H1 (cell line): Measurements from ENCODE around the gene OR51E1. TPM values are rescaled to one million over a fixed set of nuclear protein-coding genes. Genes with fewer than 3 reads are reported as not detected.

Experiments used
- CTCF ChIA-PET: fragments of 300-600 bp; sonication (Branson Sonifier 250); formaldehyde crosslinking; loops from one replicate; lab custom pipeline; 2021; ENCODE audit not compliant: partially characterized antibody; lab: Charles Lee
- POLR2A ChIA-PET: fragments of 300-600 bp; sonication (Branson Sonifier 250); formaldehyde crosslinking; loops from one replicate; lab custom pipeline; 2021; ENCODE audit warnings: inconsistent platforms; ENCODE audit not compliant: partially characterized antibody; lab: Charles Lee
- DNase-seq, 2 experiments: peaks; one replicate each; pipeline versions ENCODE4 v3.0.0 to v3.0.0-alpha.2; 2010 to 2022; ENCODE audit warnings: low spot score in 2 of 2, low read depth in 1 of 2, mixed read lengths in 1 of 2
- FAIRE-seq: peaks from 2 replicates; lab custom pipeline; 2011; peaks lifted over from hg19 to GRCh38; lab: Jason Lieb, UNC
- H2AFZ ChIP-seq: 2 replicates; pipeline ENCODE4 v1.8.1; 2012; ENCODE audit warnings: low read length, inconsistent platforms
- H2AK5ac ChIP-seq: 2 replicates; pipeline ENCODE4 v1.6.1; 2013; ENCODE audit warnings: low read depth, low read length
- H2BK120ac ChIP-seq: replicated peaks from 2 replicates; pipeline ENCODE3; 2013; ENCODE audit warnings: low read depth, low read length, inconsistent platforms
- H2BK12ac ChIP-seq: 2 replicates; pipeline ENCODE4 v1.6.1; 2013; ENCODE audit warnings: low read depth, low read length
- H2BK15ac ChIP-seq: 2 replicates; pipeline ENCODE4 v1.6.1; 2013; ENCODE audit warnings: low read length
- H2BK20ac ChIP-seq: 2 replicates; pipeline ENCODE4 v1.6.1; 2013; ENCODE audit warnings: low read length
- H2BK5ac ChIP-seq: 2 replicates; pipeline ENCODE4 v1.6.1; 2013; ENCODE audit warnings: low read depth, low read length
- H3K14ac ChIP-seq: 2 replicates; pipeline ENCODE4 v1.6.1; 2013; ENCODE audit warnings: inconsistent platforms; ENCODE audit not compliant: insufficient read length
- H3K18ac ChIP-seq: 2 replicates; pipeline ENCODE4 v1.6.1; 2013; ENCODE audit warnings: low read length; ENCODE audit errors: extremely low read depth
- H3K23ac ChIP-seq: 2 replicates; pipeline ENCODE4 v1.6.1; 2013; ENCODE audit warnings: inconsistent platforms; ENCODE audit not compliant: insufficient read length
- H3K23me2 ChIP-seq: 2 replicates; pipeline ENCODE4 v1.6.1; 2013; ENCODE audit warnings: low read depth, low read length
- H3K27ac ChIP-seq: 2 replicates; pipeline ENCODE4 v1.6.1; 2011; ENCODE audit warnings: low read depth, low read length, inconsistent platforms
- H3K27me3 ChIP-seq, 4 experiments: replicated peaks in 1 of 4; 1 replicate in 1 of 4; 2 replicates in 3 of 4; pipeline versions ENCODE4 v1.6.1 to v1.8.1; 2011 to 2013; ENCODE audit warnings: low read length in 3 of 4, mild to moderate bottlenecking in 3 of 4, inconsistent platforms in 2 of 4, mixed read lengths in 2 of 4, moderate library complexity in 1 of 4; ENCODE audit not compliant: control insufficient read depth in 3 of 4, insufficient read depth in 3 of 4; ENCODE audit errors: extremely low read depth in 1 of 4
- H3K36me3 ChIP-seq, 4 experiments: 2 replicates each; pipeline versions ENCODE4 v1.6.1 to v1.8.1; 2011 to 2013; ENCODE audit warnings: mild to moderate bottlenecking in 4 of 4, low read length in 3 of 4, moderate library complexity in 2 of 4, control low read depth in 1 of 4, inconsistent platforms in 1 of 4; ENCODE audit not compliant: insufficient read depth in 4 of 4, control insufficient read depth in 2 of 4
- H3K4ac ChIP-seq: replicated peaks from 2 replicates; pipeline ENCODE3; 2013; ENCODE audit warnings: low read length, low read depth, mixed read lengths, inconsistent platforms; ENCODE audit not compliant: insufficient read length
- H3K4me1 ChIP-seq, 4 experiments: replicated peaks in 1 of 4; 1 replicate in 1 of 4; 2 replicates in 3 of 4; pipeline versions ENCODE4 v1.6.1 to v1.8.1; 2011 to 2013; ENCODE audit warnings: low read length in 3 of 4, inconsistent platforms in 2 of 4, mixed read lengths in 1 of 4; ENCODE audit not compliant: insufficient read depth in 4 of 4, control insufficient read depth in 3 of 4
- H3K4me2 ChIP-seq, 2 experiments: 2 replicates each; pipeline versions ENCODE4 v1.6.1 to v1.8.1; 2011 to 2013; ENCODE audit warnings: low read depth in 2 of 2, low read length in 2 of 2, control low read depth in 1 of 2, inconsistent platforms in 1 of 2, mild to moderate bottlenecking in 1 of 2; ENCODE audit not compliant: insufficient read depth in 1 of 2
- H3K4me3 ChIP-seq, 4 experiments: fragments of 200-600, 300-600 bp in 1 of 4; sonication (generic), shearing (Covaris generic), sonication (Bioruptor Twin) in 1 of 4; 2 replicates each; pipeline versions ENCODE4 v1.5.1 to v1.8.1; 2011 to 2016; ENCODE audit warnings: low read length in 4 of 4, low read depth in 3 of 4, control low read depth in 2 of 4, inconsistent platforms in 2 of 4, mild to moderate bottlenecking in 2 of 4, mixed read lengths in 1 of 4, moderate library complexity in 1 of 4; ENCODE audit not compliant: insufficient read depth in 2 of 4; ENCODE audit errors: extremely low read depth in 1 of 4
- H3K56ac ChIP-seq: replicated peaks from 2 replicates; pipeline ENCODE3; 2013; ENCODE audit warnings: low read depth, mild to moderate bottlenecking, mixed read lengths, low read length, inconsistent platforms; ENCODE audit not compliant: insufficient read length
- H3K79me1 ChIP-seq: 2 replicates; pipeline ENCODE4 v1.6.1; 2013; ENCODE audit warnings: low read depth, low read length, control low read depth
- H3K79me2 ChIP-seq, 2 experiments: 2 replicates each; pipeline versions ENCODE4 v1.6.1 to v1.8.1; 2012 to 2013; ENCODE audit warnings: low read length in 2 of 2, mild to moderate bottlenecking in 2 of 2, inconsistent platforms in 1 of 2; ENCODE audit not compliant: insufficient read depth in 2 of 2, control insufficient read depth in 1 of 2
- H3K9ac ChIP-seq, 4 experiments: replicated peaks in 1 of 4; 1 replicate in 1 of 4; 2 replicates in 3 of 4; pipeline versions ENCODE4 v1.6.1 to v1.8.1; 2011 to 2013; ENCODE audit warnings: low read depth in 3 of 4, low read length in 3 of 4, control low read depth in 2 of 4, mild to moderate bottlenecking in 2 of 4, moderate library complexity in 2 of 4, inconsistent platforms in 1 of 4; ENCODE audit errors: extremely low read depth in 1 of 4
- H3K9me3 ChIP-seq, 2 experiments: 2 replicates each; pipeline versions ENCODE4 v1.6.1 to v1.8.1; 2012 to 2013; ENCODE audit warnings: mild to moderate bottlenecking in 2 of 2, moderate library complexity in 2 of 2, control low read depth in 1 of 2, inconsistent platforms in 1 of 2, low read depth in 1 of 2, low read length in 1 of 2, mixed read lengths in 1 of 2; ENCODE audit not compliant: insufficient read depth in 2 of 2
- H4K20me1 ChIP-seq, 2 experiments: replicated peaks in 1 of 2; 2 replicates each; pipeline versions ENCODE3 to v1.8.1; 2011 to 2013; ENCODE audit warnings: inconsistent platforms in 2 of 2, low read length in 2 of 2, mild to moderate bottlenecking in 1 of 2; ENCODE audit not compliant: insufficient read depth in 2 of 2, control insufficient read depth in 1 of 2
- H4K5ac ChIP-seq: 2 replicates; pipeline ENCODE4 v1.6.1; 2013; ENCODE audit warnings: low read length, low read depth, mixed read lengths, inconsistent platforms; ENCODE audit not compliant: insufficient read length
- H4K8ac ChIP-seq: 2 replicates; pipeline ENCODE4 v1.8.0; 2013; ENCODE audit warnings: mild to moderate bottlenecking, moderate library complexity, low read length, inconsistent platforms; ENCODE audit not compliant: insufficient read depth; ENCODE audit errors: extremely low read depth
- H4K91ac ChIP-seq: replicated peaks from 2 replicates; pipeline ENCODE3; 2013; ENCODE audit warnings: low read length, mixed read lengths, inconsistent platforms; ENCODE audit not compliant: insufficient read length
- JUND ChIP-seq: IDR thresholded peaks from 2 replicates; pipeline ENCODE4 v1.6.1; 2011; ENCODE audit warnings: mild to moderate bottlenecking, improper control_type of control experiment, low read length
- PHF8 ChIP-seq: fragments of 200-600 bp; sonication (generic); conservative IDR thresholded peaks from 2 replicates; pipeline ENCODE4 v1.7.1; 2012; ENCODE audit warnings: low read depth, mild to moderate bottlenecking, inconsistent platforms, low read length, moderate library complexity
- RAD21 ChIP-seq, 2 experiments: IDR thresholded peaks in 1 of 2; conservative IDR thresholded peaks in 1 of 2; 2 replicates each; pipeline ENCODE4 v1.6.1; 2011; ENCODE audit warnings: low read depth in 2 of 2, low read length in 2 of 2, improper control_type of control experiment in 1 of 2, inconsistent platforms in 1 of 2, mild to moderate bottlenecking in 1 of 2, moderate library complexity in 1 of 2
- WGBS, 2 experiments: shearing (Covaris generic) in 1 of 2; methylation state at CpG; one replicate each; pipeline versions ENCODE4 v1.1.6 to v1.1.7; 2013 to 2015; ENCODE audit warnings: low lambda C conversion rate in 2 of 2, mixed read lengths in 2 of 2, inconsistent platforms in 1 of 2, low coverage in 1 of 2, missing lambda C conversion rate in 1 of 2; ENCODE audit not compliant: insufficient replicate concordance in 2 of 2, insufficient coverage in 1 of 2, insufficient read length in 1 of 2; ENCODE audit errors: extremely low coverage in 1 of 2, missing lambda C conversion rate in 1 of 2; 5-methylcytosine and 5-hydroxymethylcytosine counted together
- polyA plus RNA-seq, 7 experiments: library from polyadenylated mRNA; depleted of rRNA in 3 of 7; stranded (reverse) in 5 of 7; unstranded in 2 of 7; fragments of >200 nt in 5 of 7; fragments of 200-250 nt in 2 of 7; gene quantifications; 1 replicate in 5 of 7; 2 replicates in 1 of 7; 4 replicates in 1 of 7; pipeline versions ENCODE4 v1.2.1 to v1.2.3, GENCODE V29; 2011 to 2013; ENCODE audit warnings: missing spikeins in 2 of 7, mixed read lengths in 2 of 7
- total RNA-seq: library from RNA; stranded (reverse); fragmentation: NEBNext Ultra II Directional; extraction: Animal tissue kit (Norgen Biotek cat#: 25700); gene quantifications from 2 replicates; pipeline ENCODE4 v1.2.1, GENCODE V29; 2021

Gene OR51E1
- total and polyA plus RNA-seq, 2 of the 8 experiments (the other 6 are each of a cell fraction or from before 2014, with no cell fraction given), result not detected

GRCh38 chr11:4697585-4697984 is 53.8 kb downstream of the OR51E1 start, which contains the start of gene OR51E2:
Gene OR51E2, minus strand, starts transcription at chr11:4697853. Its CDS starts 15,142 bp downstream, at chr11:4682711.
- no peak within 1 kb of the TSS for H2BK15ac ChIP-seq
- H2AFZ ChIP-seq, result no peak within 1 kb of the TSS
- H3K9me3 ChIP-seq, result no peaks in the 10 kb centered on the region
- H3K23me2 ChIP-seq, result no peaks in the 10 kb centered on the region
- H4K5ac ChIP-seq, result no peak within 1 kb of the TSS
- H2BK20ac ChIP-seq, result no peak within 1 kb of the TSS
- H3K56ac ChIP-seq, result no peak within 1 kb of the TSS
- no peaks in the 10 kb centered on the region for H3K79me2 ChIP-seq
- no peaks in the 10 kb centered on the region for H3K4me1 ChIP-seq
- DNase-seq, result peak in 1 of 2 experiments; percentile 9
- FAIRE-seq, result no peak
- H3K18ac ChIP-seq, result no peak within 1 kb of the TSS
- peak; percentile 16 to 41 for TF ChIP-seq RAD21 (IDR thresholded peaks at IDR 0.05 in 1 of 2, conservative IDR thresholded peaks at IDR 0.05 in 1 of 2; ENCODE audit: low read depth in 2 of 2, low read length in 2 of 2)
- no peak for TF ChIP-seq JUND
- TF ChIP-seq PHF8, result no peak
- no peak within 1 kb of the TSS for H3K14ac ChIP-seq
- WGBS, 2 experiments, result 90% methylated on average over 3 of the region's 3 CpGs; no CpG with 5 or more reads in 1 of the 2 experiments
- H2BK12ac ChIP-seq, result no peak within 1 kb of the TSS
- ChIA-PET POLR2A (no interaction called here), CTCF (interaction anchor here (1.0 to 1.4 kb wide), 3 partner anchors 14 to 61 kb away, joined by 3 to 4 read pairs (median 4); no protein-coding TSS in a partner anchor)
- H3K36me3 ChIP-seq, result no peaks in the 10 kb centered on the region
- H2BK5ac ChIP-seq, result no peak within 1 kb of the TSS
- no peak within 1 kb of the TSS for H3K23ac ChIP-seq
- no peak within 1 kb of the TSS for H3K9ac ChIP-seq
- no peak within 1 kb of the TSS for H4K91ac ChIP-seq
- H4K20me1 ChIP-seq, result no peaks in the 10 kb centered on the region
- H3K27me3 ChIP-seq, result no peaks in the 10 kb centered on the region
- no peak within 1 kb of the TSS for H2BK120ac ChIP-seq
- no peaks in the 10 kb centered on the region for H3K79me1 ChIP-seq
- no peak within 1 kb of the TSS for H3K4me3 ChIP-seq
- no peak within 1 kb of the TSS for H2AK5ac ChIP-seq
- no peak within 1 kb of the TSS for H3K27ac ChIP-seq
- no peak within 1 kb of the TSS for H3K4ac ChIP-seq
- H4K8ac ChIP-seq, result peak within 1 kb of the TSS; percentile 85
- no peak within 1 kb of the TSS for H3K4me2 ChIP-seq
